Left ventricle myocardium superior (tissue), 1 donor: ENCODE measurements around the gene PLD1. TPM values are rescaled to one million over a fixed set of nuclear protein-coding genes. Genes with fewer than 3 reads are reported as not detected.
"Not testable (repeated sequence)": the region's sequence is repeated elsewhere in the genome, so short reads cannot be mapped to it uniquely, and the experiment has no call there.

Experiments used
- ATAC-seq: fragments of 200-7000 bp; cut with Tn5 transposase; one replicate; pipeline ENCODE4 v1.9.1; 2020; ENCODE audit warnings: mild to moderate bottlenecking, moderate library complexity
- DNase-seq: peaks from one replicate; pipeline ENCODE4 v3.0.0-alpha.2; 2020
- intact Hi-C: fragments of 100-400 bp; cut with micrococcal nuclease; formaldehyde crosslinking; loops from one replicate; pipeline ENCODE4 v1.11.0; 2022
- total RNA-seq: library from RNA; stranded (reverse); fragmentation: NEBNext Ultra II Directional; extraction: Animal tissue kit (Norgen Biotek cat#: 25700); gene quantifications from one replicate; pipeline ENCODE4 v1.2.1, GENCODE V29; 2021
- donor health status: DM: no; HTN: yes; CAD: no; lungs with severe emphysema.

PLD1 gene
- total RNA-seq, 1 donor from 2014 or later, result 75.1 TPM

- DNase-seq, result no peak
- ATAC-seq, result no peak
- intact Hi-C loops, result no loop called here
These were observed 13.8 kb upstream of the PLD1 start for GRCh38 chr3:171824116-171824515.

GRCh38 chr3:171822431-171823106 lies 12.3 kb upstream of the PLD1 start:
- no peak for ATAC-seq
- no peak for DNase-seq
- intact Hi-C loops, result no loop called here

- intact Hi-C loops, result no loop called here
- DNase-seq (no peak), ATAC-seq (no peak)
These were observed 11.6 kb upstream of the PLD1 start for GRCh38 chr3:171821778-171822358.

GRCh38 chr3:171821044-171821443 lies 10.8 kb upstream of the PLD1 start:
- intact Hi-C loops, result no loop called here
- ATAC-seq, result no peak

GRCh38 chr3:171817074-171817800 lies 7.0 kb upstream of the PLD1 start:
- intact Hi-C loops, result no loop called here
- ATAC-seq (no peak), DNase-seq (no peak)

More at GRCh38 chr3:171821044-171821443, 10.8 kb upstream of the PLD1 start:
- DNase-seq, result no peak

GRCh38 chr3:171815973-171816595 lies 5.8 kb upstream of the PLD1 start:
- intact Hi-C loops, result no loop called here
- no peak for ATAC-seq
- no peak for DNase-seq

DNA sequence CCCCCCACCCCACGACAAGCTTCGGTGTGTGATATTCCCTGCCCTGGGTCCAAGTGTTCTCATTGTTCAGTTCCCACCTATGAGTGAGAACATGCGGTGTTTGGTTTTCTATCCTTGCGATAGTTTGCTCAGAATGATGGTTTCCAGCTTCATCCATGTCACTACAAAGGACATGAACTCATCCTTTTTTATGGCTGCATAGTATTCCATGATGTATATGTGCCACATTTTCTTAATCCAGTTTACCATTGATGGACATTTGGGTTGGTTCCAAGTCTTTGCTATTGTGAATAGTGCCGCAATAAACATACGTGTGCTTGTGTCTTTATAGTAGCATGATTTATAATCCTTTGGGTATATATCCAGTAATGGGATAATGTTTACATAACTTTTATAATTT lies 4.4 kb upstream of the PLD1 start:
- DNase-seq, ATAC-seq, intact Hi-C loops: not testable (repeated sequence)

DNA sequence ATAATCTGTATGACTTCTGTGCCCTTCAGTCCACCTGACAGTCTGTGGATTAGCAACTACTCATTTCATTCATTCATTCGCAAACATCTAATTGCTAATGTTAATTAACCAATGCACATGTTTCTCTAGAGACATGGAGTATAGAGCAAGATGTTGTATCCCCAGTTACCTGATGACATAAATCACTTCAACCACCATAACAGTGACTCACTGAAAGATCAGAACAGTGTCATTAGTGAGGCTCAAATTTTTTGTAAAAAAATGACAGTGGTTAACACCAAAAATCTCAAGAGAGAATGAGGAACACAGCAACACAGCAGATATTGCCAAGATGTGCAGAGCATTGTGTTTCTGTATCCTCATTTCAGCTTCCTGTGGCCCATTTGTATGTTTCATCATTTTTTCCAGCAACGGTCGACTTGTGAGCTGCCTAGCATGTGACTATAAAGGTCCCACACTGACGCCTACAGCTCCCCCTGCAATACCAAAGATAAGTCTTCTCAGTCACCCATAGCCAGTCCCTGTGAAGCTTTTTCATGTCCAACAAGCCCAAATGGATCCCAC lies 3.7 kb upstream of the PLD1 start:
- ATAC-seq (no peak), DNase-seq (no peak)
- intact Hi-C loops, result no loop called here

DNA sequence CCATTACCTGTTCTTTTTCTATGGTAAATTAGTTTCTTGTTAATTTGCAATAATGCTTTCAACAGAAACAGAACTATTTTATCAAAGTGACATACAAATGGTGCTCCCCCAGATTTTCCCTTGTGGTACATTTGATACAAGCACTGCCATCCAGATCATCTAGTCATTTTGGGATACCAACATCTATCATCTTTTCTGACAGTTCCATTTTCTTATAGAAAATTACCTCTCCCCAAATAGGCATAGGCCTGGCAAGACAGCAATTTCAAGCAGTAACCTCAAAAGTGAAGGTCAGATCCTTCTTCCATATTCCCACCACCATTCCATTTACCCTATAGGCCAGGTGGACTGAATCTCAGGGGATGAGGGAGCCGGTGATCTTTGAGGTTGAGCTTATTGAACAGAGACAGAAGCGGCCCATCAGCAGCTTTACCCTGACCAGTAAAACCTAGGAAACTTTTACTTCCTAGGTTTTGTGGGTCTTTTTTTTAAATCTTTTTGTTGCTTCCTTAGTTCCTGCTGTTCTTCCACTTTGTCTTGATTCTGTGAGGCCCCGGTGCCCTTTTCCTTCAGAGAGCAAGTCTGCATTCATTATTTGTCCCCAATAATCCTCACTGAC lies 3.1 kb upstream of the PLD1 start:
- no peak for ATAC-seq
- DNase-seq, result no peak
- intact Hi-C loops, result no loop called here

- intact Hi-C loops, result no loop called here
- DNase-seq, result no peak
- ATAC-seq, result no peak
These were observed 2.5 kb upstream of the PLD1 start for GRCh38 chr3:171812811-171813210.

DNA sequence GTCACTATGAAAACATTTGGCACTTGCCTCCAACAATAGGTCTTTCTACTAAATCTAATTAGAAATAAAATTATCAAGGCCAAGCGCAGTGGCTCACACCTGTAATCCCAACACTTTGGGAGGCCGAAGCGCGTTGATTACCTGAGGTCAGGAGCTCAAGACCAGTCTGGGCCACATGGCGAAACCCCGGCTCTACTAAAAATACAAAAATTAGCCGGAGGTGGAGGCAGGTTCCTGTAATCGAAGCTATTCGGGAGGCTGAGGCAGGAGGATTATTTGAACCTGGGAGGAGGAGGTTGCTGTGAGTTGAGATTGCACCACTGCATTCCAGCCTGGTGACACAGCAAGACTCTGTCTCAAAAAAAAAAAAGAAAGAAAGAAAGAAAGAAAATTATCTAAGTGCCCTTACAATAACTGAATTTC lies 1.6 kb upstream of the PLD1 start:
- no peak for ATAC-seq
- intact Hi-C loops, result no loop called here
- no peak for DNase-seq

DNA sequence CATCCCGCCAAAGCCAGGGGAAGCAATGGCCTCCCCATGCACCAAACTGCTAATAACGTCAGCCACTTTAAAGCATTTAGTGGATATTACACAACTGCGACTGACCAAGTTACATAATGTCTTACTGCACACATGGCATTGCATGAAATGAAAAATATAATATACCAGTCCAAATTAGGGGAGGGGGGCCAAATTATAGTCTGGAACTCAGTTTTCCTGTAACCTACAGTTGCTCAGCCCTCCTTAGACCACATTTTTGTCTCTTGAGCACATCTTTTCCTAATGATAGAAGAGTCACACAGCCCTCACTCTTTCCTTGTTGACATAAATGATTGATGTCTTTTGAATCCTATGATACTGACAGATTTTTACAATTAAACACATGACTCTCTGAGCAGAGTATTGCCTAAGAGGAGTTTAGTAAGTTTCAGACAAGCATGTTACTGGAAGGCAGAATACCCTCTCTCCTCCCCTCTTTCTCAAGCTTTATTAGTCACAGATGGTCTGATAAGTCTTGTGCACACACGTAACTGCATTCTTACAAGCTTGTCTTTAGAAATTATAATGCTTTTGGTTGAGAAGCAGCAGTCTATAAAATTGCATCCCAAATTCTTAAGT lies 1.1 kb upstream of the PLD1 start:
- intact Hi-C loops, result no loop called here
- ATAC-seq, result peak; percentile 50
- peak; percentile 43 for DNase-seq

GRCh38 chr3:171810629-171811294 lies 479 bp upstream of the PLD1 start:
- DNase-seq, result no peak
- intact Hi-C loops, result no loop called here

DNA sequence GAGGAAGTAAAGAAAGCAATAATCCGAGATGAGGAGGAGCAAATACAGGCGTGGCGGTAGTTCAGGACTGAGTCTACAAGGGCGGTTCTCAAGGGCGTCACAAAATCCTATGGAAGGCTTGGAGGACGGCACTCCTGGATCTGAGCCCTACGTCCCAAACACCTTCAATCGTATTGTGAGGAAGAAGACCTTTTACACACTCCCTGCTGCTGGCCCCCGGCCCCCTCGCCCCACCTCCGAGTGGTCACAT lies 747 bp downstream of the PLD1 start:
- intact Hi-C loops, result no loop called here
- DNase-seq (no peak), ATAC-seq (peak; percentile 18)

More at GRCh38 chr3:171810629-171811294, 479 bp upstream of the PLD1 start:
- no peak for ATAC-seq

- intact Hi-C loops, result no loop called here
- ATAC-seq, result no peak
- DNase-seq, result no peak
These were observed 2.5 kb downstream of the PLD1 start for GRCh38 chr3:171807806-171808205.

GRCh38 chr3:171807129-171807675 lies 3.1 kb downstream of the PLD1 start:
- ATAC-seq, result no peak
- intact Hi-C loops, result no loop called here
- DNase-seq, result no peak

- intact Hi-C loops, result no loop called here
- no peak for DNase-seq
- no peak for ATAC-seq
These were observed 3.8 kb downstream of the PLD1 start for GRCh38 chr3:171806200-171807128.
